Liver (tissue), 9 donors: Measurements from ENCODE around the gene NAA30. TPM values are rescaled to one million over a fixed set of nuclear protein-coding genes. Genes with fewer than 3 reads are reported as not detected.

Experiments
- DNase-seq: peaks from one replicate; pipeline ENCODE4 v3.0.0-alpha.2; 2017; ENCODE audit warnings: low spot score
- H3K27ac ChIP-seq, 2 donors: one replicate each; pipeline ENCODE4 v1.7.0; 2013; ENCODE audit warnings: inconsistent platforms in 2 of 2, low read length in 2 of 2, control low read depth in 1 of 2, low read depth in 1 of 2, mild to moderate bottlenecking in 1 of 2
- H3K27me3 ChIP-seq, 4 donors: one replicate each; pipeline versions ENCODE4 v1.6.1 to v1.7.0; 2013; ENCODE audit warnings: low read length in 3 of 4, inconsistent platforms in 1 of 4, mild to moderate bottlenecking in 1 of 4, moderate library complexity in 1 of 4; ENCODE audit not compliant: control insufficient read depth in 4 of 4, insufficient read depth in 4 of 4
- H3K36me3 ChIP-seq, 4 donors: one replicate each; pipeline versions ENCODE4 v1.6.1 to v1.7.0; 2013; ENCODE audit warnings: low read length in 3 of 4, mild to moderate bottlenecking in 3 of 4, low read depth in 1 of 4, moderate library complexity in 1 of 4; ENCODE audit not compliant: control insufficient read depth in 4 of 4, insufficient read depth in 3 of 4
- H3K4me1 ChIP-seq, 4 donors: one replicate each; pipeline versions ENCODE4 v1.6.1 to v1.7.0; 2013; ENCODE audit warnings: low read length in 3 of 4, mild to moderate bottlenecking in 3 of 4, moderate library complexity in 1 of 4; ENCODE audit not compliant: control insufficient read depth in 4 of 4, insufficient read depth in 4 of 4
- H3K4me3 ChIP-seq, 3 donors: one replicate each; pipeline versions ENCODE4 v1.6.1 to v1.7.0; 2013; ENCODE audit warnings: low read length in 3 of 3, control low read depth in 1 of 3, low read depth in 1 of 3, mild to moderate bottlenecking in 1 of 3
- H3K9ac ChIP-seq, 2 donors: one replicate each; pipeline ENCODE4 v1.7.0; 2013; ENCODE audit warnings: low read length in 2 of 2, mild to moderate bottlenecking in 2 of 2, moderate library complexity in 2 of 2, control low read depth in 1 of 2, low read depth in 1 of 2
- H3K9me3 ChIP-seq, 4 donors: one replicate each; pipeline versions ENCODE4 v1.6.1 to v1.7.0; 2013; ENCODE audit warnings: low read length in 3 of 4; ENCODE audit not compliant: control insufficient read depth in 4 of 4
- ATF3 ChIP-seq: IDR thresholded peaks from 2 replicates; pipeline ENCODE4 v1.6.1; 2016; ENCODE audit warnings: antibody characterized with exemption
- CTCF ChIP-seq: fragments of 150-350 bp; IDR thresholded peaks from 2 replicates; pipeline ENCODE4 v1.5.1; 2017; ENCODE audit warnings: improper control_type of control experiment, low read depth, low read length; ENCODE audit not compliant: missing input control
- EGR1 ChIP-seq, 2 donors: IDR thresholded peaks; 2 replicates each; pipeline ENCODE4 v1.6.1; 2016 to 2018; ENCODE audit warnings: antibody characterized with exemption in 2 of 2, low read depth in 2 of 2
- FOXA1 ChIP-seq: IDR thresholded peaks from 2 replicates; pipeline ENCODE4 v1.6.1; 2016; ENCODE audit warnings: antibody characterized with exemption
- FOXA2 ChIP-seq: IDR thresholded peaks from 2 replicates; pipeline ENCODE4 v1.6.1; 2016; ENCODE audit warnings: antibody characterized with exemption
- GABPA ChIP-seq, 2 donors: IDR thresholded peaks in 1 of 2; conservative IDR thresholded peaks in 1 of 2; 2 replicates each; pipeline ENCODE4 v1.6.1; 2016; ENCODE audit warnings: antibody characterized with exemption in 2 of 2, mild to moderate bottlenecking in 1 of 2, moderate library complexity in 1 of 2
- HNF4A ChIP-seq, 2 donors: conservative IDR thresholded peaks; 2 replicates each; pipeline ENCODE4 v1.6.1; 2016; ENCODE audit warnings: antibody characterized with exemption in 2 of 2, mild to moderate bottlenecking in 2 of 2
- HNF4G ChIP-seq: IDR thresholded peaks from 2 replicates; pipeline ENCODE4 v1.6.1; 2016; ENCODE audit warnings: antibody characterized with exemption
- MAX ChIP-seq: IDR thresholded peaks from 2 replicates; pipeline ENCODE4 v1.6.1; 2016; ENCODE audit warnings: antibody characterized with exemption
- NR2F2 ChIP-seq: IDR thresholded peaks from 2 replicates; pipeline ENCODE4 v1.6.1; 2016; ENCODE audit warnings: antibody characterized with exemption
- REST ChIP-seq: IDR thresholded peaks from 2 replicates; pipeline ENCODE4 v1.6.1; 2016; ENCODE audit warnings: antibody characterized with exemption, mild to moderate bottlenecking
- RXRA ChIP-seq, 2 donors: IDR thresholded peaks; 2 replicates each; pipeline ENCODE4 v1.6.1; 2017 to 2018; ENCODE audit warnings: antibody characterized with exemption in 2 of 2, mild to moderate bottlenecking in 1 of 2
- SP1 ChIP-seq: IDR thresholded peaks from 2 replicates; pipeline ENCODE4 v1.6.1; 2018; ENCODE audit warnings: antibody characterized with exemption, mild to moderate bottlenecking
- TAF1 ChIP-seq: conservative IDR thresholded peaks from 2 replicates; pipeline ENCODE4 v1.6.1; 2016; ENCODE audit warnings: antibody characterized with exemption, mild to moderate bottlenecking
- YY1 ChIP-seq: IDR thresholded peaks from 2 replicates; pipeline ENCODE4 v1.6.1; 2016; ENCODE audit warnings: antibody characterized with exemption, mild to moderate bottlenecking
- ZBTB33 ChIP-seq: IDR thresholded peaks from 2 replicates; pipeline ENCODE4 v1.6.1; 2016; ENCODE audit warnings: antibody characterized with exemption
- WGBS: extraction: QIAGEN DNeasy Blood & Tissue Kit; methylation state at CpG from one replicate; pipeline ENCODE4 v1.1.7; 2013; 5-methylcytosine and 5-hydroxymethylcytosine counted together
- polyA plus RNA-seq, 2 donors: library from polyadenylated mRNA; stranded (reverse) in 1 of 2; unstranded in 1 of 2; fragments of 200-250 nt in 1 of 2; fragments of >200 nt in 1 of 2; fragmentation: Nextera tagmentation in 1 of 2; extraction: Ambion mirVana in 1 of 2; gene quantifications; one replicate each; pipeline versions ENCODE4 v1.2.1 to v1.2.3, GENCODE V29; 2013 to 2015
- total RNA-seq, 2 donors: library from RNA; depleted of rRNA; stranded (reverse); fragments of >200 nt; gene quantifications; one replicate each; pipeline ENCODE4 v1.2.3, GENCODE V29; 2014
- donor health status: healthy.
- donor health status: healthy.
- donor health status: healthy.
- donor health status: healthy.
- donor health status: healthy.

NAA30 gene
- total and polyA plus RNA-seq, 4 donors = 5.8 to 19.1 (median 8.2) TPM

GRCh38 chr14:57355081-57355800 lies 35.1 kb upstream of the NAA30 start:
- WGBS = 46% methylated on average over 3 of the region's 3 CpGs
- Histone ChIP-seq H3K36me3 (no peaks in the 10 kb centered on the region), H3K4me3 (no peak overlapping the region), H3K9me3 (no peaks in the 10 kb centered on the region), H3K4me1 (no peaks in the 10 kb centered on the region), H3K9ac (no peak overlapping the region), H3K27me3 (no peaks in the 10 kb centered on the region), H3K27ac (no peak overlapping the region)
- no peak for DNase-seq
- TF ChIP-seq HNF4G (no peak), RXRA (IDR thresholded peaks at IDR 0.05) (no peak), MAX (no peak), CTCF (no peak), SP1 (no peak), EGR1 (IDR thresholded peaks at IDR 0.05; ENCODE audit: low read depth in 2 of 2) (no peak), GABPA (IDR thresholded peaks at IDR 0.05 in 1 of 2, conservative IDR thresholded peaks at IDR 0.05 in 1 of 2) (no peak), HNF4A (conservative IDR thresholded peaks at IDR 0.05) (no peak), TAF1 (no peak), NR2F2 (no peak), ATF3 (no peak), FOXA1 (no peak), FOXA2 (no peak), ZBTB33 (no peak), YY1 (no peak), REST (no peak)
